Activated CD4-positive, alpha-beta T cell treated with anti-CD3 and anti-CD28 coated beads for 4 hours (primary cell): ENCODE data around the gene ZNF43.
A peak's percentile ranks its signal among the peaks of the same experiment; 100 is the strongest.
"Not testable (repeated sequence)": the region's sequence is repeated elsewhere in the genome, so short reads cannot be mapped to it uniquely, and the experiment has no call there.

Source experiments
- DNase-seq, 2 donors: peaks; one replicate each; pipeline ENCODE4 v3.0.0-alpha.2; 2020

Gene ZNF43

DNA sequence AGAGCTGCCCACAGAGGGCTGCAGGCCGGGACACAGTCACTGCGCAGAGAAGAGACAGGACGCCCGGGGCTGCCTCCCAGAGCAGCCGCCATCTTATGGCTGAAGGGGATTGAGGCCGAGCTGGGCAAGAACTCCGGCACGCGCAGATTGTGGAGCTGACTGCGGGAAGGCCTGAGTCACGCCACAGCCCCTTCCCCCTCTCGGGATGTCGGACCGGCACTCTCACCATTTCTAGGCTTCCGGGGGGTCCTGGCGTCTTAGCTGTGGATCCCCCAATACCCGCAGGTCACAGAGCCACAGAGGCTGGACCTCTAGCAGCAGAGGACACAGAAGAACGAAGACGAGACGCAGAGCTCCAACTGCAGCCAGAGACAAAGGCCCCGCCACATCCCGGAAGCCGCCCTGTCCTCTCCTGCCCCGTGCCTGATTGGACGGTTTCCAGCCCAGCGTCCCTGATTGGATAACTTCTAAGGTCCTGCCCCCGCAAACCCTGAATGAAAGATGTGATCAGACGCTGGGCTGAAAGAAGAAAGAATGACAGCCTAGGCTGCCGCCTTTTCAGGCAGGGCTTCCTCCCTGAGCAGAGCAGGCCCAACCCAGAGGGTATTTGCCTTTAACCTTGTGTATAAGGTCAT is at the start of gene ZNF43:
Gene ZNF43, minus strand, starts transcription at position 373 of the 635 bp plus-strand sequence. Its CDS starts 144 bp downstream, at position 229.
- peak; percentile 88 to 91 for DNase-seq

DNA sequence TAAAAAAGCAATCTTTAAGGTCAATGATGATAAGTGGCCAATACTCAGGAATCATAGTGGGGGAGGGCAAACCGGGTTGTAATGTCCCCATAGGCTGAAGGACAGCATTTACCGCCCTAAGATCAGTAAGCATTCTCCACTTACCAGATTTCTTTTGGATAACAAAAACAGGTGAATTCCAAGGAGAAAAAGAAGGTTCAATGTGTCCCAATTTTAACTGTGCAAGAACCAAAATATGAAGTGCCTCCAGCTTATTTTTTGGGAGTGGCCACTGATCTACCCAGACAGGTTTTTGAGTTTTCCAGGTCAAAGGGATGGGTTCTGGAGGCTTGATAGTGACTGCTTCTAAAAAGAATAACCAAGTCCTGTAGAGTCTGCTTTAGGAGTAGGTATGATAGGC is 49.5 kb upstream of the ZNF43 start:
- DNase-seq: not testable (repeated sequence)

DNA sequence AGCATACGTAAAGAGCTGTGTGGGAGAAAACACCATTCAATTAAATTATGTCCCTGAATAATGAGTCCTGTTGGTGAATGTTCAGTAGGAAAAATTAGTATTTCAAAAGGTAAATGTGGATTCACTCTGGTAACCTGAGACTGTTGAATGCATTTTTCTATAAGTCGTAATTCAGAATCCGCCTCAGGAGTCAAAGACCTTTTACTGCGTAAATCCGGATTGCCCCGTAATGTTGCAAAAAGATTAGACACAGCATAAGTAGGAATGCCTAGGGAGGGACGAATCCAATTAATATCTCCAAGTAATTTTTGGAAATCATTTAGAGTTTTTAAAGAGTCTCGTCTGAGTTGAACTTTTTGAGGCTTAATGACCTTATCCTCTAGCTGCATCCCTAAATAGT is 48.8 kb upstream of the ZNF43 start:
- DNase-seq: not testable (repeated sequence)

DNA sequence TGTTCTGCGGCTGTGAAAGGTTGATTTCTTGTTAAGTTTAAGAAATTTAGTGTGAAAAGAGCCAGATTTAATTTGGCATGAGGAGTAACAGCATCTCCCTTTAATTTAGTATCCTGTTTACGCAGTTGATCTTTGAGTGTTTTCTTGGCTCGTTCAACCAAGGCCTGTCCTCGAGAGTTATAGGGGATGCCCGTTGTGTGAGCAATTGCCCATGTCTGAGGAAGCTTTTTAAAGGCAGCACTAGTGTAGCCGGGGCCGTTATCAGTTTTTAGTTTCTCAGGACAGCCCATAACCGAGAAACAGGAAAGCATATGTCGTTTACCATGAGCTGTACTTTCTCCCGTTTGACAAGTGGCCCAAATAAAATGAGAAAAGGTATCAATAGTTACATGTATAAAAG is 47.5 kb upstream of the ZNF43 start:
- DNase-seq: no peak

DNA sequence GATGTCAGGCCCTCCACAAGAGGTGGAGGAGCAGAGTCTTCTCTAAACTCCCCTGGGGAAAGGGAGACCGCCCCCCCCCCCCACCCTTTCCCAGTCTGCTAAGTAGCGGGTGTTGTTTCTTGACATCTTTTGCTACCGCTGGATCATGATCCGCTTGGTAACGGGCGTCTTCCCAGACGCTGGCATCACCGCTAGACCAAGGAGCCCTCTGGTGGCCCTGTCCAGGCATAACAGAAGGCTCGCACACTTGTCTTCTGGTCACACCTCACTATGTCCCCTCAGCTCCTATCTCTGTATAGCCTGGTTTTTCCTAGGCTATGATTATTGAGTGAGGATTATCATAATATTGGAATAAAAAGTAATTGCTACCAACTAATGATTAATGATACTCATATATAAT is 44.8 kb upstream of the ZNF43 start:
- peak in 1 of 2 donors; percentile 22 for DNase-seq

DNA sequence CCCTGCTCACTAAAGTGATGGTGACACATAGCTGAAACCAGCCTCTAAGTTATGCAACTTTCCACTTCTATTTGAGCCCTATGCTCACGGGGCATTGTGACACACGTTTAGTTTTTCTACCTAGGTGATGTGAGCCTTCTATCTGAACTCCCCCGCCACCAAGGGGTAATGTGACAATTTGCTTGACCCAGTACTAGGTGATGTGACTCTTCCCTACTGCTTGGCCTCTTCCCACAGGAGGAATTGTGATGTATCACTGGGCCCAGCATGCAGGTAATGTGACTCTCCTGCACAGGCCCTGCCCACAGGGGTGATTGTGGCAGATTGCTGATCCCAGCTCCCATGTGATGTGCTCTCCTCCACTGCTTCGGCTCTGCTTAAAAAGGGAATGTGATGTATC is 42.7 kb upstream of the ZNF43 start:
- no peak for DNase-seq

DNA sequence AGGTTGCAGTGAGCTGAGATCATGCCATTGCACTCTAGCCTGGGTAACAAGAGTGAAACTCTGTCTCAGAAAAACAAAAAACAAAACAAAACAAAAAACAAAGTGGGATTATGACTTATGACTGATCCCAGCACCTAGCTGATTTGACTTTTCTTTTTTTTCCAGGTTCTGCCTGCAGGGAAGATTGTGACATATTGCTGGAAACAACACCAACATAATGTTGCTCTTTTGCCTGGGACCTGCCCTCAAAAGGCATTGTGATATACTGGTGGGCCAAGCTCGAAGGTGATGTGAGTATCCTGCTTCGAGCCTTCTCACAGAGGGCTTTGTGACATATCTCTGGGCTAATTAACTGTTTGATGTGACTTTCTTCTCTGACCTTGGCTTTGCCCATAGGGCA is 42.0 kb upstream of the ZNF43 start:
- DNase-seq: no peak

DNA sequence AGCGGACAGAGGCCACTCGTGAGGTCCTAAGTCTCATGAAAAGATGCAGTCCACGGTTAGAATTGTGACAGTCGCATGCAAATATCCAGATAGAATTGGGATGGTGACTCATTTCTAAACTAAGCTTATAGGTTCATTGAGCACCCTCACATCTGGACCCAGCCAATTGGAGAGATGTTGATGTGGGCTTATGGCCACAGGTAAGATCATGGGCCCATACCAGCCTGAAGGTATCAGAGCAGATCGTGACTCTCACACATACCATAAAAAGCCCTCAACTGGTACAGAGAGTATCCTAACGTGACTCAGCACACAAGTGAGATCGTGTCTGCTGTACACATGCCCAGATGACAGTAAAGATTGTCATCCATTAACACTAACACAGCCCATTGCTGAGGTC is 40.6 kb upstream of the ZNF43 start:
- DNase-seq: not testable (repeated sequence)

DNA sequence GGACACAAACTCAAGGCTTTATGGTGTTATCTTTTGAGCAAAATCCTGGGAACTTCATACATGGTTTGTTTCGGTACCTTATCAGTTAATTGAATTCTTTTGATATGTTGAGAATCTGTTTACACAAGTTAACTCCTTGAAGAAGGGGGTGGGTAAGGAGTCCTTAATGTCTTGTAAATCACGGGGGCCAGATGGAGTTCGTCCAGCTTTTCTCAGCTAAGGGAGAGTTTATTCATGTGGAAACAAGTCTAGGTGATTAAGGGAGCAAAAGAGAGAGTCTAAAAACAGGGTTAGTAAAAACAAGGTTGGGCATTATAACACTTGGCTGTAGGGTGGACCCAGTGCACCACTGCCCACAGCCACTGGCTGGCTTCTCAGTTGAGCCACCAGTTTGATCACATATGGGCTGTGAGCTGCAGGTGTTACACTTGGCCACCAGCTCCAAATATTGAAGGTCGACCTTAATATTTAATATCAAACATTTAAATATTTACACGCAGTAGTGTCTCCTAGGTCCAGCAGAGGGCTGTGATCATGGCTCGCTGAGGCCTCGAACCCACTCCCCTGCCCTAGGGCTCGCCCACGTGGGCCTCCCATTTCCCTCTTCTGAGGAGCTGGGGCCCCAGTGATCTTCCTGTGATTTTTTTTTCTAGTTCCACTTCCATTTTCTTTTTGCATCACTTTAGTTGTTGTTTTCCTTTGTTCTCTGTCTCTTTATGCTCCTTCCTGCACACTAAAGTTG is 21.0 kb upstream of the ZNF43 start:
- DNase-seq: no peak

DNA sequence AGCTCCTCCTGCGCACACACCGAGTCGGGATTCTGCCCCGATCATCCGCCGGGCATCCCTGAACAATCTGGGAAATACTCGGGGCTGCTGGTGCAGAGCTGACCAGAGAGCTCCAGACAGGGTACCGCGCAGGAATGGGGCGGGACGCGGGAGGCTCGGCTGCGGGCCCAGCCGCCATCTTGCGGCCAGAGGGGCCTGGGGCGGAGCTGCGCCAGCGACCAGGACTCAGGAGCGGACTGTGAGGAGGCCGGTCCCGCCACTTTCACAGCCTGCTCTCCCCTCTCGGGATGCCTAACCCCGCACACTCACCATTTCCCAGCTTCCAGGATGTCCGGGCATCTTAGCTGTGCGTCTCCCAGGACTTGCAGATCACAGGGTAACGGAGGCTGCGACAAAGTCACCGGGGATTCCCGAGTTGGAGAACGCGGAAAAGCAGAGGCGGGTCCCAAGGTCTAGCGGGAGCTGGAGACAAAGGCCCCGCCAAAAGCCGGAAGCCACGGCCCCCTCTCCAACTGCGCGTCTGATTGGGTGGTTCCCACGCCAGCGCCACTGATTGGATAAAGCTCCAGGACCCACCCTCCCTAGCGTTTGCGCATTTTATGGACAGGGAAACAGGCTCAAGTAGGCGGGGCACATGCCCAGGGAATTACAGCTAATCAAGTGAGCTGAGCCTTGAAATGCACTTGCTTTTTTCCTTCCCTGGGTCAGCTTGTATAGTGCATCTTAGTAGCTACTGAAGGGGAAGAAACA is 15.8 kb upstream of the ZNF43 start:
- peak; percentile 82 to 84 for DNase-seq

DNA sequence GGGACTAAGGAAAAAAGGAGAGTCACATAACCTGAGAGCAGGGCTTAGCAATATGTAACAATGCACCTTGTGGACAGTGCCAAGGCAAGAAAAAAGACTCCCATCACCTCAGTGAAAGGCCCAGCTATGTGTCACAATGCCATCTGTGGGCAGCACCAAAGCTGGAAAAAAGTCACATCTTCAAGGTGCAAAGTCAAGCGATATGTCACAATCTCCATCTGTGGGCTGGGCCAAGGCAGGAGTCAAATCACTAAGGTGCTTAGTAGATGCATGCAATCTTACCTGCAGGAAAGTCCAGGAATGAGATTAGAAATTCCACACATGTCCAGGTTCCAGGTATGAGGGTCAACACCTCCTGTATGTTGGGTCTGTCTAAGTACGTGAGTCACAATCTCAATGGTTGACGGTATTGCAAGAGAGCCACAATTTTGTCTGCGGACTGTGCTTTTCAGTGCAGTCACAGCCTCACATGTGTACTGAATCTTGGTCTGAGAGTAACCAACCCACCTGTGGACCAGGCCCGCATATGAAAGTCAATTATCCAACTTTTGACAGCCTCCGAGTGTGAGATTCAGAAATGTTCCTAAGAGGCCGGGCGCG is 14.8 kb upstream of the ZNF43 start:
- no peak for DNase-seq

DNA sequence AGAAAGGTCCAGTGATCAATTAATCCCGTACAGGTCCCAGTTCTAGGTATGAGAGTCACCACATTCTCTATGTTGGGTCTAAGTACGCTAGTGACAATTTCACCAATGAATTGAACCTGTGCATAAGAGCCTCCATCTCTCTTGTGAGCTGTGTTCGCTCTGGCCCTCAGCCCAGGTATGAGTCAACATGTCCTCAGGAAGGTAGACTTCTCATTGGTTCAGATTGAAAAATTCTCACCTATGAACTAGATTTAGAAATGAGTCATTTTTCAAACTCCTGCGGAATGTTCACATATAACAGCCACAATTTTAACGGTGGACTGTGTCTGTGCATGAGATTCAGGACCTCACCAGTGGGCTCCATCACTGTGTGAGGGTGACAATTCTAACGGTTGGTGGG is 12.7 kb upstream of the ZNF43 start:
- no peak for DNase-seq

DNA sequence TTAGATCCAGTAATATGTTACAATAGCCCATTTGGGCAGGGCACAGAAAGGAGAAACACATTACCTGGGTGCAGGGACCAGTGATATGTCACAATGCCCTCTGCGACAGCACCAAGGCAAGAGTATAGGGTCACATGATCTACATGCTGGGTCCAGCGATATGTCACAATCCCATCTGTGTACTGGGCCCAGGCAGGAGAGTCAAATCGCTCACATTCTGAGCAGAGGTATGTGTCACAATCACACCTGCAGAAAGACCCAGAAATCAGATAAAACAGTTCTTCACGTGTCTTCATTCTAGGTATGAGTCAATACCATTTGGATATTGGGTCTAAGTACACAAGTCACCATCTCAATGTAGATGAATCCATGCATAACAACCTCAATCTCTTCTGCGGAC is 7.1 kb upstream of the ZNF43 start:
- no peak for DNase-seq

DNA sequence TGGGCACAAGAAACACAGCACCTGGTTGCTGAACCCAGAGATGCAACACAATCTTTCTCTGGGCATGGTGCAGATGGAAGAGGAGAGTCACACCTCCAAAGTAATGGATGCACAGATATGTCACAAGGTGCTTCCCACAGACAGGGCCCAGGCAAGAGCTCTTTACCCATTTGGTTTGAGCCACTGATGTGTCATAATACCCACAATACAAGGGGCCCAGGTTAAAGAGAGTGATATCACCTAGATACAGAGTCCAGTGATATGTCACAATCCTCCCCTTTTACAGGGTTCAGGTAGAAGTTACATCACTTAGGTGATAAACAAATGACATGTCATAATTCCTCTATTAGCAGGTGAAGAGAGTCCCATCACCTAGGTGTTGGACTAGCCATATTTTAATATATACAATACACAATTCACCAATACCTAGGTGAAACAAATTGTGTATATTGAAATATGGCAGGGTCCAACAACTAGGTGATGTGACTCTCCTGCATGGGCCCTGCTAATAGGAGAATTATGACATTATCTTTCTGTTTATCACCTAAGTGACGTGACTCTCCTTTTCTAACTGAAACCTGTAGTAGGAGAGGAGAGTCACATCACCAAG is 5.6 kb upstream of the ZNF43 start:
- no peak for DNase-seq

DNA sequence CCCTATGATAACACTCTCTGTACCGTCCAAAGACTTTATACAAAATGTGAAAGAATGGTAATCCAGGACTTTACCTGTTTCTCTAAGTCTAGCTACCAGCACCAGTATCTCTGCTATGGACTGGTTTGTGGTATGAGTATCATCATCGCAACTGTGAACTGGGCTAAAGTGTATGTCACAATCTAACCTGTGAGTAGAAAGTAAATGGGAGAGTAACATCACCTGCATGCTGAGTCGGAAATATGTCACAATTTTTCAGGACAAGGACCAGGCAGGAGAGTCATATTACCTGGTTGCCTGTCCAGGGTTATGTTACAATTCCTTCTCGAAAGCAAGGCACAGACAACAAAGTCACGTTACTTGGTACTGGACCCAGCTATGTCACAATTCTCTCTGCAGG is 5.1 kb upstream of the ZNF43 start:
- DNase-seq: no peak

DNA sequence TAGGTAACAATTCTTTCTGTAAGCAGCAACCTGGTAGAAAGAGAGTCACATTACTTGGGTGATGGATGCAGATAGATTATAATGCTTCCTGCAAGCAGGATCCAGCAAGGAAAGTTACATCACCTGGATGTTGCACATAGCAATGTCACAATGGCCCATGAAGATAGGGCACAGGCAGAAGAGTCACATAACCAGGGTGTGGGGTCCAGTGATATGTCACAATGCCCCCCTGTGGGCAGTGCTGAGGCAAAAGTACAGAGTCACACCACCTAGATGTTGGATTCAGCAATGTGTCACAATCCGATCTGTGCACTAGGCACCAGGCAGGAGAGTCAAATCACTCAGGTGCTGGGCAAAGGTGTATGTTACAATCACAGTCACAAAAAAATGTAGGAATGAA is 4.0 kb upstream of the ZNF43 start:
- DNase-seq: no peak

DNA sequence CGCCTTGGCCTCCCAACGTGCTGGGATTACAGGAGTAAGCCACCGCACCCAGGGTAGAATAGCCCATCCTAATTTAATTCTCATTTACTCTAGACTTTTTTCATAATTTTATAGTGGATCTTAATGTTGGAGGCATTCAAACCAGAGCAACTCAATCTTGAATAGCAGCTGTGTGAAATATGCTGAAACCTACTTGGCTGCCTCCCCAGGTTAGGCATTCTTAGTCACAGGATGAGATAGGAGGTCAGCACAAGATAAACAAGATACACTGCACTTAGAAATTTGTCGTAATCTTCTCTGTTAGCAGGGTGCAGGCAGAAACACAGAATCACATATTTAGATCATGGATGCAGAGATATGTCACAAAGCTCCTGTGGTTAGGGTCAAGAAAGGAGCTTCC is 2.7 kb upstream of the ZNF43 start:
- DNase-seq: no peak

DNA sequence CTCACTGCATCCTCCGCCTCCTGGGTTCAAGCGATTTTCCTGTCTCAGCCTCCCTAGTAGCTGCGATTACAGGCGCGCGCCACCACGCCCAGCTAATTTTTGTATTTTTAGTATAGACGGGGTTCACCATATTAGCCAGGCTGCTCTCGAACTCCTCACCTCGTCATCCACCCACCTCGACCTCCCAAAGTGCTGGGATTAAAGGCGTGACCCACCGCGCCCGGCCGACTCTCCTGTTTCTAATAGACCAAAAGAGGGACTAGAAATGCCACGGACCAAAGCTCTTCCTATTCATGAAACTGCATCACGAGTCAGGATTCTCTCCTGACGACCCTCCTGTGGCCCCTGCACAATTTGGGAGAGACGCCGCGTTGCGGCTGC is 563 bp downstream of the ZNF43 start:
- no peak for DNase-seq

DNA sequence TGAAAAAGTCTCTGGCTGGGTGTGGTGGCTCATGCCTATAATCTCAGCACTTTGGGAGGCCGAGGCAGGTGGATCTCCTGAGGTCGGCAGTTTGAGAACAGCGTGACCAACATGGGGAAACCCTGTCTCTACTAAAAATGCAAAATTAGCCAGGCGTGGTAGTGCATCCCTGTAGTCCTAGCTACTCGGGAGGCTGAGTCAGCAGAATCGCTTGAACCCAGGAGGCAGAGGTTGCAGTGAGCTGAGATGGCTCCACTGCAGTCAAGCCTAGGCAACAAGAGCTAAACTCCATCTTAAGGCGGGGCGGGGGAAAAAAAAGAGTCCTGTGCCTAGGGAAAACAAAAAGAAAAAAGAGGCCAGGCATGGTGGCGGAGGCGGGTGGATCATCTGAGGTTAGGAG is 2.2 kb downstream of the ZNF43 start:
- DNase-seq: no peak

DNA sequence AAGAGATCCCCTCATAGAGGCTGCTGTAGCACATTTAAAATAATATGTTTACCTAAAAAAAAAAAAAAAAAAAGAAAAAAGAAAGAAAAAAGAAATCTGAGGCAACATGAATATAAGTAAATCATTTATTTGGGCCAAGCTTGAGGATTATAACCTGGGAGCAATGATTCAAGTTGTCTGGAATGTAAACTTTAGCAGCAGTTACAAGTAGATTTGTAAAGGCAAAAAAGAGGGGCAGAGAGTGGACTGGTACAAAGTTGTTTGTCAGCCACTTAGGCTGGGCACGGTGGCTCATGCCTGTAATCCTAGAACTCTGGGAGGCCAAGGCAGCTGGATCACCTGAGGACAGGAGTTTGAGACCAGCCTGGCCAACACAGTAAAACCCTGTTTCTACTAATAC is 11.3 kb downstream of the ZNF43 start:
- DNase-seq: no peak

DNA sequence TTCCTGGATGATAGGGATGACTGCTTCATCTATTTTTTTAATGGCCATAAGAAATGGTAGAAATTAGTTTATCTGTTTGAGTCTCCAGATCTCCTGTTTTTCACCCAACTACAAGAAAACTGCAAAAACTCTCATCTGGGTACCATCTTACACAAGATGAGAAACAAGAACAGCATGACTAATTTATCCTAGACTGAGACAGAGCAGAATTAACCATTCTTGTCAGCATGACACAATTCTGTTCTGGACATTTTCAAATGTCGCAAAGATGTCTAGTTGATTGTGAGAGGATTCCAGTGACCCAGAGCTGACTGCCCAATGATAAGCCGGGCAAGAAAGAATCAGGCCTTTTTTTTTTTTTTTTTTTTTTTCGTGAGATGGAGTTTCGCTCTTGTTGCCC is 12.8 kb downstream of the ZNF43 start:
- DNase-seq: no peak

DNA sequence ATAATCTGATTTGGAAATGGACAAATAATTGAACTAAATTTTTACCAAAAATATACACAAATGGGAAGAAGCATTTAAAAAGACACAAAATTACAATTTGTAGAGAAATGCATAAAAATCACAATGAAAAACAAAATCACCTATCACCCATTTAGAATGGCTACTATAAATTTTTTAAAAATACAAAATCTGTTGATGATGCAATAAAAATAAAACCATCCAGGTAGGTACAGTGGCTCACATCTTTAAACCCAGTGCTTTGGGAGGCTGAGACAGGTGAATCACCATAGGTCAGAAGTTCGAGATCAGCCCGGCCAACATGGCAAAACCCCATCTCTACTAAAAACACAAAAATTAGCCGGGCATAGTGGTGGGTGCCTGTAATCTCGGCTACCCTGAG is 23.5 kb downstream of the ZNF43 start:
- no peak for DNase-seq

DNA sequence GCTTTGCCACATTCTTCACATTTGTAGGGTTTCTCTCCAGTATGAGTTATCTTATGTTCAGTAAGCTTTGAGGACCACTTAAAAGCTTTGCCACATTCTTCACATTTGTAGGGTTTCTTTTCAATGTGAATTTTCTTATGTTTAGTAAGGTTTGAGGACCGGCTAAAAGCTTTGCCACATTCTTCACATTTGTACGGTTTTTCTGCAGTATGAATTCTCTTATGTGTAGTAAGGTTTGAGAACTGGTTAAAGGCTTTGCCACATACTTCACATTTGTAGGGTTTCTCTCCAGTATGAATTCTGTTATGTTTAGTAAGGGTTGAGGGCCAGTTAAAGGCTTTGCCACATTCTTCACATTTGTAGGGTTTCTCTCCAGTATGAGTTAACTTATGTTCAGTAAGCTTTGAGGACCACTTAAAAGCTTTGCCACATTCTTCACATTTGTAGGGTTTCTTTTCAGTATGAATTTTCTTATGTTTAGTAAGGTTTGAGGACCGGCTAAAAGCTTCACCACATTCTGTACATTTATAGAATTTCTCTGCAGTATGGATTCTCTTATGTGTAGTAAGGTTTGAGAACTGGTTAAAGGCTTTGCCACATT is 27.5 kb downstream of the ZNF43 start:
- not testable (repeated sequence) for DNase-seq
